Bone marrow (tissue), 2 donors: ENCODE measurements around the gene IFI27L2.

ENCODE experiments used
- DNase-seq, 2 donors: peaks; one replicate each; lab custom pipeline; 2025; lab: John Stamatoyannopoulos, UW

Gene IFI27L2

DNA sequence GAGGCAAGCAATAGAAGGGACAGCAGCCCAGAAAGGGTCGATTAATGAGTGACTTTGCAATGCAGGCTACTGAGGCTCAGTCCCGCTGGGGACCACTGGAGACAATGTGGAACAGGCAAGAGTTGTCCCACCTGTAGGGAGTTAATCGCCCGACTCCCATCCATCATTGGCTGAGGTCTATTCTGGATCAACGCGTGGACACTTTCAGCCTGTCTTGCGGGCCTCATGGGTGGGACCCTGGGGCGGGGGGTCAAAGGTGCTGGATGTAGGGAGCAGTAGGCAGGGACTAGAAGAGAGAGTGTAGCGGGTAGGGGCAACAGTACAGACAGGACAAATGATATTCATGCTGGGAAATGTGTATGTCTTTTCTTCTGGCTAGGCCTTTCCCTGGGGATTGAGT is 6.1 kb downstream of the IFI27L2 start:
- no peak for DNase-seq

GRCh38 chr14:94122438-94122837 is 7.0 kb downstream of the IFI27L2 start:
- no peak for DNase-seq

DNA sequence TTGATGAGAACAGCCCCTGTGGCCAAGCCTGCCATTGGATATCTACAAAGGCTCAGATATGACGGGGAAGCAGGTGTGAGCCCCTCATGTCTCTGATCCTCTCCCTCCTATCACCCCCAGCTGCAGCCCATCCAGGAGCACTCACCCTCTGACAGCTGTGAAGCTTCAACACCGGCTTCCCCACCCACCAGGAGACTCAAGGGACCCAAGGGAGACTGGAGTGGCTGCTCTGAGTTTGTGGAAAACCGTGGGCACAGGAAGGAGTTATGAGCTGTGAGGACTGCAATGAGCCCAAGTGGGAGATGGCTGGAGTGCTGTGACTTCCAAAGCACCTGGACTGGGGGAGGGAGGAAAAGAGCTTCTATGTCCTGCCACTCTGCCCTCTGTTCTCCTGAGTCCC is 7.9 kb downstream of the IFI27L2 start:
- DNase-seq: no peak

GRCh38 chr14:94120667-94121340 is 8.6 kb downstream of the IFI27L2 start:
- no peak for DNase-seq

DNA sequence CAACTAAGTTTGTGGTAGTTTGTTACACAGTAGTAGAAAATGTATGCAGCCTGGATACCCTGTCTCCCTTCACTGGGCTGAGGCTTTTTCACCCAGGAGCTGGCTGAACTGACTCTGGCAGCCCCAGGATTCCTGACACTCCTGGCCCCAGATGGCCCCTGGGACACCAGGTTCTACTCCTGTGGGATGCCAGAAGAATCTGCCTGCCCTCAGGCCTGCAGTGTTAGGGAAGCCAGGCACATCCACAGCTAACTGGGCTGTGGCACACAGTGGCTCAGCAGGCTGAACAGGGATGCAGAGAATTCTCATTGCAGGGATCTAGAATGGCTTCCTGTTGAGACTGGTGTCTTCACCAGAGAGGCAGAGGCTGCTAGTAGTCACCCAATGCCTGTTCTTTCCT is 10.3 kb downstream of the IFI27L2 start:
- no peak for DNase-seq

DNA sequence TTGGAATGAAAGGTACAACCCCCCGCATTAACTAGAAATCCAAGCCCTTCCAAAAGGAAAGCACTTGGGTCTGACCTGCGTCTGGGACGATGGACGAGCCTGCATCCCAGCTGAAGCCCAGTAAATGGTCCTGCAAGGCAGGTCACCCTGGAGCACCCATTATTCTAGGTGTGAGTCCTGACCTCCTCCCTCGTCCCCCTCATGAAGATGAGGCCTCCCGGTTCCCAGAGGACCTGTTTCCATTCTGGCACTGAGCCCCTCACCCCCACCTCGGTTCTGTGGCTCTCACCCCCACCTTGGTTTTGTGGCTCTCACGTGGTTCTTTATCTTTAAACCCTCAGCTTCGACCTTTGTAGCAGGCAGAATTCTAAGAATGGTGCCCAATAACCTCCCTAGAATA is 11.5 kb downstream of the IFI27L2 start:
- DNase-seq: no peak

- DNase-seq: no peak
Measured at GRCh38 chr14:94116701-94117100, 12.7 kb downstream of the IFI27L2 start.

DNA sequence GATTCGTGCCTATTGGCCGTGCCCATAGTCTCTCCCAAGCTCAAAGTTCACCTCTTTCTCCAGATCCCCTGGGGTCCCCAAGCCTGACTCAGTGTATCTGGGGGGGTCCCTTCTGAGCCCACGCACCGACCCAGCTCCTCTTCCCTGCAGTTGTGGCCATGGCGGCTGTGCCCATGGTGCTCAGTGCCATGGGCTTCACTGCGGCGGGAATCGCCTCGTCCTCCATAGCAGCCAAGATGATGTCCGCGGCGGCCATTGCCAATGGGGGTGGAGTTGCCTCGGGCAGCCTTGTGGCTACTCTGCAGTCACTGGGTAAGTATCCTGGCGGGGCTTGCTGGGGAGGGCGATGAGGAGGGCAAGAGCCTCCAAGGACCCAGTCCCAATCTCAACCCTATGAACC is 13.8 kb downstream of the IFI27L2 start:
- no peak for DNase-seq

GRCh38 chr14:94115058-94115591 is 14.3 kb downstream of the IFI27L2 start:
- DNase-seq: no peak

- no peak for DNase-seq
Measured at GRCh38 chr14:94114589-94115057, 14.8 kb downstream of the IFI27L2 start.

- no peak for DNase-seq
Measured at GRCh38 chr14:94113908-94114588, 15.4 kb downstream of the IFI27L2 start.

- DNase-seq: no peak
Measured at GRCh38 chr14:94113490-94113889, 15.9 kb downstream of the IFI27L2 start.

DNA sequence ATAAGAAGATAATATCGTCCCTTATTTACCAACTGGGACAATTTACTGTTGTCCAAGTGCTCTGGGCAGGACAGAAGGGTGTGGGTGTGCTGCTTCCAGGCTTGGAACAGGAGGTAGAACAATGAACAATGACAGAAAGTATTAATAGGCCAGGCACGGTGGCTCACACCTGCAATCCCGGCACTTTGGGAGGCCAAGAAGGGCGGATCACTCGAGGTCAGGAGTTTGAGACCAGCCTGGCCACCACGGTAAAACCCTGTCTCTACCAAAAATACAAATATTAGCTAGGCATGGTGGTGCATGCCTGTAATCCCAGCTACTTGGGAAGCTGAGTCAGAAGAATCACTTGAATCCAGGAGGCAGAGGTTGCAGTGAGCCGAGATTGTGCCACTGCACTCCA is 16.3 kb downstream of the IFI27L2 start:
- DNase-seq: no peak

DNA sequence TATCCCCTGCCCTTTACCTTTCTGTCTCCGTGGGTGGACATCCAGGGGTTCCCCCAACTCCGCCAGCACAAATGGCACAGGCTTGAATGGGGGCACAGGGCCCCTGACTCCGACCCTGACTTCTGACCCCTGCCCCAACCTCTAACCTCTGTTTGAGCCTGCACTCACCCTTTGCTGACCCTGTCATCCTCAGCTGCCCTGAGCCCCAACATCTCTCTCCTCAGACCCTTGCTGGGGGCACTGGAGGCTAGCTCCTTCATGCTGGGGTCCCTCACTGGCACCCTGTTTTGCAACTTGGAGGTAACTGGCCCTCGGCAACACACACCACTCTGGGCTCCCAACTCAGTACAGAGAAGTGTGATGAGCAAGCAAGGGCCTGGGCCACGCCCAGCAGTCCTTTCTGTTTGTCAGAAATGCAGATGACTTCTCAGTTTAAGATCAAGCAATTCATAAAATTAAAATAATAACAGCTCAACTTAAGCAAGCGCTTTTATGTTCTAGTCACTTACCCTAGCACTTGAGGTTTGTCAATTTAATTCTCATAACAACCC is 16.8 kb downstream of the IFI27L2 start:
- DNase-seq: no peak

DNA sequence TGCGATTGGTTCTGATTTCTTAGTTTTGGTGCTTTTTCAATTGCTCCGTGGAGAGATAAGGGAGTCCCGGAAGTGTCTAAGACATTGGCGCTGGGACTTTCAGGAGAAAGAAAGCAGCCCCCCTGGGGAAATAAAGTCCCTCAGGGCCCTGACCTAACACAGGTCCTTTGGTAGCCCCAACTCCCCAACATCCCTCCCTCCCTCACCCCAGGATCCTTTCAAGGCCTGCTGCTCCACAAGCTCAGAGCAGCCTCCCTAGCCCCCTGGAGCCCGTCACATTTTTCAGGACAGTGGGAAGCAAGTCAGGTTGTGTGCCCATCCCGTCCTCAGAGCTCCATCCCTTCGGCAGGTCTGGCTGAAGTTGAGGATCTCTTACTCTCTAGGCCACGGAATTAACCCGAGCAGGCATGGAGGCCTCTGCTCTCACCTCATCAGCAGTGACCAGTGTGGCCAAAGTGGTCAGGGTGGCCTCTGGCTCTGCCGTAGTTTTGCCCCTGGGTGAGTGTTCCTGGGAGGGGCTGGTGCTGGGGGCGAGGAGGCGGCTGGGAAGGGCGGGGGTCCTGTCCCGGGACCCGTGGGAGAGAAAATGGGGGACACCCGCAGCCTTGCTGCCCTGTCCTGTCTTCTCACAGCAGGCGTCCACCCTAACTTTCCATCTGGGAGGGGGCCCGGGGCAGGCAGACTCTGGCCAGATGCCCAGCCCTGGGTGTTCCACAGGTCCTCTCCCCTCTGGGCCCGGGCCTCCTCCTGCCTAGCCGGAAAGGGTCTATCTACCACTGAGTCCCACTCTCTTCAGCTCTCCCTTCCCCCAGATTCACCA is 17.9 kb downstream of the IFI27L2 start:
- DNase-seq: no peak

DNA sequence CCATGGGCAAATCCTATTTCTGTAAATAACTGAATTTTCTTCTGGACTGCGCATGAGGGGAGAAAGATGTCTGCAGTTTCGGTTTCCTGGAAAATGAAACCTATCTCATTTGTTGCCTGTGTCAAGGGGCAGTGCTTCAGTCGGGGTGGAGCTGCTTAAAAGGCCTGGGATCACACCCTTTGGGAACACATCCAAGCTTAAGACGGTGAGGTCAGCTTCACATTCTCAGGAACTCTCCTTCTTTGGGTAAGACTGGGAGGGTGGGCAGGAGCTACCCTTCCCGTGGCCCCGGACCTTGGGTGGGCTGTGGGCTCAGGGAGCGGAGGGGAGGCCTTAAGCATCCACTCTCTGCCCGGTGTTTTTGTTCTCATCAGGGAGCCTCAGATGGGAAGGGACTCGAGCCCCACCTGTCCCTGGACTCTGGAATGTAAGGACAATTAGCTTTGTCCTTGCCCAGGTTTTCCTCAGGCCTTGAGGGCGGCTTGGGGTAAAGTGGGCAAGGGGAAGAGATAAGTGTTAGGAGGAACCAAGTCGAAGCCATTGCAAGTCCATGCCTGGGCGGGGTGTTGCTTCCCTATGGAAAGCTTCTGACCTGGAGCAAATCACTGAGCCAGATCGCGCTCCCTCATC is 18.7 kb downstream of the IFI27L2 start, which contains the start of gene IFI27:
Gene IFI27, plus strand, starts transcription at position 185 of the 630 bp plus-strand sequence.
- no peak for DNase-seq

DNA sequence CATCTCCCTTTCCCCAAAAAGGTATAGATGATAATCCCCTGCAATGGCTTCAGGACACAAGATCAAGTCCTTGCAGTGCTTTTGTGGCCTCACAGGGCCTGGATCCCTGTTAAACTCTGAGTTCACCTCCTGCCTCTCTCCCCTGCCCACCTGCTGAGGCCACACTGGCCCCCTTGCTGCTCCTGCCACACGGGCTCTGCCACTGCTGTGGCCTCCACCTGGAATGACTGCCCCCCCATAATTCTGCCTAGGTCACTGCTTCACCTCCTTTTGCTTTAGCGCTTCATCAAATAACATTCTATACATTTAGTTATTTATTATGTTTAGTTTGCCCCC is 19.5 kb downstream of the IFI27L2 start:
- DNase-seq: no peak

DNA sequence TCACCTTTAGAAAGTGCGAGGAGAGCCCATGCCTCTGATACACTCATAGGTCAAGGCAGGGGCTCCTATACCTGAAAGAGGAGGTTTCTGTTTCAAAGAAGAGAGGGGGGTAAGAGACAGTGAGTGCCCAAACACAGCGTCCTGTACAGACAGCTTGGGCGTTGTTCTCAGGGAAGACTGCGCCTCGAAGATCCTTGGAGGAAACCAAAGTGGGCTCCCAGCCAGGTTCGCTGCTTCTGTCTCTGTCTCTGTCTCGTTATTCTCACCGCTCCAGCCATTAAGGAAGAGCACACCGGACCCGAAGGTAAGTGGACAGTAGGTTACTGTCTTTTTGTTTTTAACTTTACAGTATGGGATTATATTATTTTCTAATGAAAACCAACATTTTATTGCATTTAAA is 24.7 kb downstream of the IFI27L2 start:
- no peak for DNase-seq

DNA sequence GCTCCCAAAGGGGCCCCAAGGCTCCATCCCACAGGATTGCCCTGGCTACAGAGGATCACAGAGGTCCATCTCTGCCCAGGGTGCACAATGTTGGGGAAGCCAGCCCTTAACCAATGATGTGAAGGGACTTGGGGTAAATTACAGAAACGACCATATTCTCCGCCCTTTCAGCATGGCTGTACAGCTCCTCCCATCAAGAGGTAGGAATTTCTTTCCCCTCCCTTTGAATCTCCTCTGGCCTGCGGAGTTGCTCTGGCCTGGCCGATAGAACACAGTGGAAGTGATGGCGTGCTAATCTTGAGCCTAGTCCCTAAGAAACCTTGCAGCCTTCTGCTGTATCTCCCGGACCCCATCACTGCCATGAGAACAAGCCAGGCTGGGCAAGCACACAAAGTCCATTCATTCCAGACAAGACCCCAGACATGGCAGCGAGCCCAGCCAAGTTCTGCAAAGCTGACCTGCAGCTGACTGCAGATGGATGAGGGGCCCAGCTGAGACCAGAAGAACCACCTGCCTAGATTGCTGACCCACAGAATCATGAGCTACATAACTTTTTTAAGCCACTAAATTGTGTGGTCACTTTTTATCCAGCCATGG is 25.8 kb downstream of the IFI27L2 start:
- no peak for DNase-seq

GRCh38 chr14:94102768-94103482 is 26.5 kb downstream of the IFI27L2 start:
- DNase-seq: no peak

DNA sequence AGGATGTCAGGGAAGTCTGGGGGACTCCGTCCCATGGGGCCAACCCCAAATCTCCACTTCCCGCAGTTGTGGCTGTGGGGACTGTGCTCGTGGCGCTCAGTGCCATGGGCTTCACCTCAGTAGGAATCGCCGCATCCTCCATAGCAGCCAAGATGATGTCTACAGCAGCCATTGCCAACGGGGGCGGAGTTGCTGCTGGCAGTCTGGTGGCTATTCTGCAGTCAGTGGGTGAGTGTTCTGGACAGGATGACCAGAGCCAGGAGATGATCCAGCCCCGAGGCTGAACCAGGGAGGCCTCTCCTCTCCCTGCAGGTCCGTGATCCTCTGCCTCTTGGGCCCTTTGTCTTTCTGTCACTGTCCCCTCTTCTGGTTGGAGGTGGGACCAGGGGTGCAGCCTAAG is 27.7 kb downstream of the IFI27L2 start:
- no peak for DNase-seq
